GM23338 (cell line): ENCODE results near the gene SH3TC1. TPM values are rescaled to one million over a fixed set of nuclear protein-coding genes. Genes with fewer than 3 reads are reported as not detected.

ENCODE experiments used
- EZH2phosphoT487 ChIP-seq: fragments of 200-600 bp; sonication (generic); IDR thresholded peaks from one replicate; pipeline ENCODE4 v1.8.1; 2018; ENCODE audit warnings: antibody characterized with exemption; ENCODE audit not compliant: unreplicated experiment
- ZNF114 ChIP-seq: fragments of 250-450 bp; sonication (Bioruptor Pico); IDR thresholded peaks from 2 replicates; pipeline ENCODE4 v1.5.0; 2020; ENCODE audit warnings: mild to moderate bottlenecking, moderate library complexity
- polyA plus RNA-seq: library from polyadenylated mRNA; unstranded; fragments of >200 nt; fragmentation: Nextera tagmentation; extraction: Ambion mirVana; gene quantifications from 2 replicates; pipeline ENCODE4 v1.2.1, GENCODE V29; 2016
- total RNA-seq: library from RNA; depleted of rRNA; stranded (reverse); fragments of >200 nt; shearing (Covaris generic); gene quantifications from 2 replicates; pipeline ENCODE4 v1.2.3, GENCODE V29; 2014
- TF ChIP-seq, protein P1 (sequence below): fragments of 250-450 bp; sonication (Bioruptor Pico); IDR thresholded peaks from 2 replicates; pipeline ENCODE4 v1.5.0; 2020; ENCODE audit warnings: mild to moderate bottlenecking, moderate library complexity
- TF ChIP-seq, protein P2 (sequence below): IDR thresholded peaks from one replicate; pipeline ENCODE4 v1.6.1; 2018; ENCODE audit warnings: antibody characterized with exemption; ENCODE audit not compliant: unreplicated experiment

SH3TC1 gene
- total and polyA plus RNA-seq, 2 experiments from 2014 or later = 0.07 TPM; not detected in 1

DNA sequence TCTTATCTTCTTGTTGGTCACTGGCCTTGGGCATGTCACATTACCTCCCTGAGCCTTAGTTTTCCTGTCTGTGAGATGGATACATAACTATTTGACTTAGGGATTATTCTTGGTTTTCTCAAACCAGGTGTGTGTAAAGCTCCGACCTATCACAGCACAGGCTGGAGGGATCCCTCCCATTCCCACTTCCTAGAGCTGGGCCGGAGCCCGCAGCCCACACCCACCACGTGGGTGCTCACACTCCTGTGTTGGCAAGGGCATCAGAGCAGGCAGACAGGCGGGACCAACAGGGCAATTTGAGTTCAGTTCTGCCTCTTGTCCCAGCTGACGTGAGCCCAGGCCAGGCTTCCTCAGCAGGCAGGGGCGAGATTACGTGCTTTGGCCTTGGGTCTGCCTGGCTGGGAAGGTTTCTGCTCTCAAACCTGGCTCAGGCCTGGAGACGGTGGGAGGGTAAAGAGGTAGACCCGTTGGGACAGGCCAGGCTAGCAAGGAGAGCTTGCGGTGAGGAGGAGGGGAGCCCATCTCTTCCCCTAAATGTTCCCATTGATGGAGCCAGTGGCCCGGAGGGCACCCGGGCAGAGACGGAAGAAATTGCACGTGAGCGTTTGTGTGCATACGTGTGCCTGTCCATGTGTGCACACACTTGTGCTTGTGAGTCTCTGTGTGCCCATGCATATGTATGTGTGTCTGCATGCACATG lies 734 bp upstream of the SH3TC1 start (continued):
- TF ChIP-seq, protein P1, sequence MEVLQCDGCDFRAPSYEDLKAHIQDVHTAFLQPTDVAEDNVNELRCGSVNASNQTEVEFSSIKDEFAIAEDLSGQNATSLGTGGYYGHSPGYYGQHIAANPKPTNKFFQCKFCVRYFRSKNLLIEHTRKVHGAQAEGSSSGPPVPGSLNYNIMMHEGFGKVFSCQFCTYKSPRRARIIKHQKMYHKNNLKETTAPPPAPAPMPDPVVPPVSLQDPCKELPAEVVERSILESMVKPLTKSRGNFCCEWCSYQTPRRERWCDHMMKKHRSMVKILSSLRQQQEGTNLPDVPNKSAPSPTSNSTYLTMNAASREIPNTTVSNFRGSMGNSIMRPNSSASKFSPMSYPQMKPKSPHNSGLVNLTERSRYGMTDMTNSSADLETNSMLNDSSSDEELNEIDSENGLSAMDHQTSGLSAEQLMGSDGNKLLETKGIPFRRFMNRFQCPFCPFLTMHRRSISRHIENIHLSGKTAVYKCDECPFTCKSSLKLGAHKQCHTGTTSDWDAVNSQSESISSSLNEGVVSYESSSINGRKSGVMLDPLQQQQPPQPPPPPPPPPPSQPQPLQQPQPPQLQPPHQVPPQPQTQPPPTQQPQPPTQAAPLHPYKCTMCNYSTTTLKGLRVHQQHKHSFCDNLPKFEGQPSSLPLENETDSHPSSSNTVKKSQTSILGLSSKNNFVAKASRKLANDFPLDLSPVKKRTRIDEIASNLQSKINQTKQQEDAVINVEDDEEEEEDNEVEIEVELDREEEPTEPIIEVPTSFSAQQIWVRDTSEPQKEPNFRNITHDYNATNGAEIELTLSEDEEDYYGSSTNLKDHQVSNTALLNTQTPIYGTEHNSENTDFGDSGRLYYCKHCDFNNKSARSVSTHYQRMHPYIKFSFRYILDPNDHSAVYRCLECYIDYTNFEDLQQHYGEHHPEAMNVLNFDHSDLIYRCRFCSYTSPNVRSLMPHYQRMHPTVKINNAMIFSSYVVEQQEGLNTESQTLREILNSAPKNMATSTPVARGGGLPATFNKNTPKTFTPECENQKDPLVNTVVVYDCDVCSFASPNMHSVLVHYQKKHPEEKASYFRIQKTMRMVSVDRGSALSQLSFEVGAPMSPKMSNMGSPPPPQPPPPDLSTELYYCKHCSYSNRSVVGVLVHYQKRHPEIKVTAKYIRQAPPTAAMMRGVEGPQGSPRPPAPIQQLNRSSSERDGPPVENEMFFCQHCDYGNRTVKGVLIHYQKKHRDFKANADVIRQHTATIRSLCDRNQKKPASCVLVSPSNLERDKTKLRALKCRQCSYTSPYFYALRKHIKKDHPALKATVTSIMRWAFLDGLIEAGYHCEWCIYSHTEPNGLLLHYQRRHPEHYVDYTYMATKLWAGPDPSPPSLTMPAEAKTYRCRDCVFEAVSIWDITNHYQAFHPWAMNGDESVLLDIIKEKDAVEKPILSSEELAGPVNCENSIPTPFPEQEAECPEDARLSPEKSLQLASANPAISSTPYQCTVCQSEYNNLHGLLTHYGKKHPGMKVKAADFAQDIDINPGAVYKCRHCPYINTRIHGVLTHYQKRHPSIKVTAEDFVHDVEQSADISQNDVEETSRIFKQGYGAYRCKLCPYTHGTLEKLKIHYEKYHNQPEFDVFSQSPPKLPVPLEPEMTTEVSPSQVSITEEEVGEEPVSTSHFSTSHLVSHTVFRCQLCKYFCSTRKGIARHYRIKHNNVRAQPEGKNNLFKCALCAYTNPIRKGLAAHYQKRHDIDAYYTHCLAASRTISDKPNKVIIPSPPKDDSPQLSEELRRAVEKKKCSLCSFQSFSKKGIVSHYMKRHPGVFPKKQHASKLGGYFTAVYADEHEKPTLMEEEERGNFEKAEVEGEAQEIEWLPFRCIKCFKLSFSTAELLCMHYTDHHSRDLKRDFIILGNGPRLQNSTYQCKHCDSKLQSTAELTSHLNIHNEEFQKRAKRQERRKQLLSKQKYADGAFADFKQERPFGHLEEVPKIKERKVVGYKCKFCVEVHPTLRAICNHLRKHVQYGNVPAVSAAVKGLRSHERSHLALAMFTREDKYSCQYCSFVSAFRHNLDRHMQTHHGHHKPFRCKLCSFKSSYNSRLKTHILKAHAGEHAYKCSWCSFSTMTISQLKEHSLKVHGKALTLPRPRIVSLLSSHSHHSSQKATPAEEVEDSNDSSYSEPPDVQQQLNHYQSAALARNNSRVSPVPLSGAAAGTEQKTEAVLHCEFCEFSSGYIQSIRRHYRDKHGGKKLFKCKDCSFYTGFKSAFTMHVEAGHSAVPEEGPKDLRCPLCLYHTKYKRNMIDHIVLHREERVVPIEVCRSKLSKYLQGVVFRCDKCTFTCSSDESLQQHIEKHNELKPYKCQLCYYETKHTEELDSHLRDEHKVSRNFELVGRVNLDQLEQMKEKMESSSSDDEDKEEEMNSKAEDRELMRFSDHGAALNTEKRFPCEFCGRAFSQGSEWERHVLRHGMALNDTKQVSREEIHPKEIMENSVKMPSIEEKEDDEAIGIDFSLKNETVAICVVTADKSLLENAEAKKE (CRISPR knock-in tag) = no peak
- TF ChIP-seq EZH2phosphoT487 = no peak
- TF ChIP-seq, protein P2, sequence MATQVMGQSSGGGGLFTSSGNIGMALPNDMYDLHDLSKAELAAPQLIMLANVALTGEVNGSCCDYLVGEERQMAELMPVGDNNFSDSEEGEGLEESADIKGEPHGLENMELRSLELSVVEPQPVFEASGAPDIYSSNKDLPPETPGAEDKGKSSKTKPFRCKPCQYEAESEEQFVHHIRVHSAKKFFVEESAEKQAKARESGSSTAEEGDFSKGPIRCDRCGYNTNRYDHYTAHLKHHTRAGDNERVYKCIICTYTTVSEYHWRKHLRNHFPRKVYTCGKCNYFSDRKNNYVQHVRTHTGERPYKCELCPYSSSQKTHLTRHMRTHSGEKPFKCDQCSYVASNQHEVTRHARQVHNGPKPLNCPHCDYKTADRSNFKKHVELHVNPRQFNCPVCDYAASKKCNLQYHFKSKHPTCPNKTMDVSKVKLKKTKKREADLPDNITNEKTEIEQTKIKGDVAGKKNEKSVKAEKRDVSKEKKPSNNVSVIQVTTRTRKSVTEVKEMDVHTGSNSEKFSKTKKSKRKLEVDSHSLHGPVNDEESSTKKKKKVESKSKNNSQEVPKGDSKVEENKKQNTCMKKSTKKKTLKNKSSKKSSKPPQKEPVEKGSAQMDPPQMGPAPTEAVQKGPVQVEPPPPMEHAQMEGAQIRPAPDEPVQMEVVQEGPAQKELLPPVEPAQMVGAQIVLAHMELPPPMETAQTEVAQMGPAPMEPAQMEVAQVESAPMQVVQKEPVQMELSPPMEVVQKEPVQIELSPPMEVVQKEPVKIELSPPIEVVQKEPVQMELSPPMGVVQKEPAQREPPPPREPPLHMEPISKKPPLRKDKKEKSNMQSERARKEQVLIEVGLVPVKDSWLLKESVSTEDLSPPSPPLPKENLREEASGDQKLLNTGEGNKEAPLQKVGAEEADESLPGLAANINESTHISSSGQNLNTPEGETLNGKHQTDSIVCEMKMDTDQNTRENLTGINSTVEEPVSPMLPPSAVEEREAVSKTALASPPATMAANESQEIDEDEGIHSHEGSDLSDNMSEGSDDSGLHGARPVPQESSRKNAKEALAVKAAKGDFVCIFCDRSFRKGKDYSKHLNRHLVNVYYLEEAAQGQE = no peak
- no peak for TF ChIP-seq ZNF114
